Esophagus muscularis mucosa (tissue), 4 donors: ENCODE measurements around the gene LTBR. TPM values are rescaled to one million over a fixed set of nuclear protein-coding genes. Genes with fewer than 3 reads are reported as not detected.
A peak's percentile ranks its signal among the peaks of the same experiment; 100 is the strongest.

Experiments used
- DNase-seq: peaks from one replicate; pipeline ENCODE4 v3.0.0-alpha.2; 2017; ENCODE audit errors: extremely low spot score
- H3K27ac ChIP-seq, 4 donors: fragments of 200-600 bp; sonication (generic); replicated peaks in 1 of 4; 1 replicate in 3 of 4; 2 replicates in 1 of 4; pipeline ENCODE4 v1.5.1; 2016 to 2019; ENCODE audit warnings: mild to moderate bottlenecking in 1 of 4
- H3K27me3 ChIP-seq, 4 donors: fragments of 200-600 bp; sonication (generic); one replicate each; pipeline versions ENCODE4 v1.5.1 to v1.6.0; 2016 to 2019
- H3K36me3 ChIP-seq, 4 donors: fragments of 200-600 bp; sonication (generic); one replicate each; pipeline ENCODE4 v1.5.1; 2016 to 2019
- H3K4me1 ChIP-seq, 4 donors: fragments of 200-600 bp; sonication (generic); one replicate each; pipeline ENCODE4 v1.5.1; 2016 to 2019
- H3K4me3 ChIP-seq, 4 donors: fragments of 200-600 bp; sonication (generic); 1 replicate in 2 of 4; 2 replicates in 2 of 4; pipeline ENCODE4 v1.5.1; 2016 to 2019; ENCODE audit warnings: mild to moderate bottlenecking in 4 of 4, moderate library complexity in 1 of 4
- H3K9me3 ChIP-seq, 4 donors: fragments of 200-600 bp; sonication (generic); 1 replicate in 3 of 4; 2 replicates in 1 of 4; pipeline ENCODE4 v1.5.1; 2016 to 2019
- EP300 ChIP-seq: sonication (generic); formaldehyde crosslinking; IDR thresholded peaks from one replicate; pipeline ENCODE4 v1.6.1; 2017; ENCODE audit warnings: antibody characterized with exemption
- POLR2A ChIP-seq: fragments of 450-650 bp; IDR thresholded peaks from one replicate; pipeline ENCODE4 v1.6.1; 2017; ENCODE audit warnings: antibody characterized with exemption, moderate library complexity, mild to moderate bottlenecking, low read depth
- POLR2AphosphoS5 ChIP-seq, 2 donors: sonication (generic); formaldehyde crosslinking; IDR thresholded peaks; one replicate each; pipeline ENCODE4 v1.6.1; 2017; ENCODE audit warnings: antibody characterized with exemption in 2 of 2
- WGBS: methylation state at CpG from one replicate; pipeline ENCODE4 v1.1.5; 2018; 5-methylcytosine and 5-hydroxymethylcytosine counted together
- intact Hi-C: fragments of 100-400 bp; cut with DNase I; formaldehyde crosslinking; loops from one replicate; pipeline ENCODE4 v1.15.1; 2023
- total RNA-seq, 4 donors: library from RNA; depleted of rRNA; stranded (reverse); fragments of >200 nt; gene quantifications; one replicate each; pipeline versions ENCODE4 v1.1.0 to v1.2.1, GENCODE V29; 2016
- TF ChIP-seq, protein P1 (sequence below), 3 experiments: fragments of 200-600 bp in 2 of 3; fragments of 450-650 bp in 1 of 3; sonication (generic) in 2 of 3; IDR thresholded peaks; one replicate each; pipeline ENCODE4 v1.5.1; 2017 to 2019; ENCODE audit warnings: antibody characterized with exemption in 3 of 3, mild to moderate bottlenecking in 2 of 3, moderate library complexity in 1 of 3

The LTBR gene
- total RNA-seq, 4 donors from 2014 or later, result 117 to 144 (median 137) TPM

DNA sequence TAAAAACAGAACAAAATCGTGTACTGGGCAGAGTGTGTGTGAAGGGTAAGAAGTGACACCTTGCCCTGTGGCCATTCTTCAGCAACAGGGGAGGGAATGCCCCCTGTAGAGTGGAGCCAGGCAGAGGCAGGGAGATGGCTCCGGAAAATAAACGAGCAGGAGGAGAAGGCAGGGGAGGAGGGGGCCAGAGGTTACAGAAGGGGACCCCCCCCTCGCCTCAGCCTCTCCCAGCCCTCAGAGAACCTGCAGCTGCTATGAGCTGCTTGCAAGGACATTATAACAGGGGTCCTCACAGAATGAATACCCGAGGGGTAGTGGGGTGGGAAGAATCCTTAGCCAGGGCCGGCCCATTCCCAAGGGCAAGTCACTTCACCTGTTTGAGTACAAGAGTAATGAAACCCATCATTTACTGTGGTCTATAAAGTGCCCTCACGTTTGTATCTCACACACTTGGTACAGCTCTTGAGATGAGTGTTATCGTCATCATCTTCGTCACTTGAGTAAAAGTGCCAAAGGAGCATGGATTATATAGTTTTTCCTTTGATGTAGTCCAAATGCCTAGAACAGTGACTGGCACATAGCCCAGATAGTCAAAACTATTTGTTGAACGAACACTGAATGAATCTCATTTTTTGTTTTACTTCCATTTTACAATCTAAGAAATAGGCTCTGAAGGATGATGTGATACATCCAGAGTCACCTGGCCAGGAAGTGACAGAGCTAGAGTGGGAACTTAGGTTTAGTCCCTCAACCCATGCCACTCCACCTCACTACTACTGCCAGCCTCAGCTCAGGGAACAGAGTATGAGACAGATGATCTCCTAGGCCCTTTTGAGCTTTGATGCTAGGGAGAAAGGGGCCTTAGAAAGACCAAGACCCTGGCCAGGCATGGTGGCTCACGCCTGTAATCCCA, 23.1 kb upstream of the LTBR start:
- 65% methylated on average over 11 of the region's 11 CpGs for WGBS
- DNase-seq, result no peak
- intact Hi-C loops, result no loop called here
- H3K4me3 ChIP-seq, result no peak overlapping the region
- H3K27me3 ChIP-seq, result no peaks in the 10 kb centered on the region
- no peak for TF ChIP-seq POLR2A
- TF ChIP-seq POLR2AphosphoS5 (IDR thresholded peaks at IDR 0.05), result no peak
- TF ChIP-seq EP300, result no peak
- no peaks in the 10 kb centered on the region for H3K36me3 ChIP-seq
- H3K27ac ChIP-seq, result peak overlapping the region; percentile 3 to 90 (median 60)
- peaks cover 18 to 38% (median 36%) of the 10 kb centered on the region in 4 donors for H3K4me1 ChIP-seq
- no peaks in the 10 kb centered on the region for H3K9me3 ChIP-seq

DNA sequence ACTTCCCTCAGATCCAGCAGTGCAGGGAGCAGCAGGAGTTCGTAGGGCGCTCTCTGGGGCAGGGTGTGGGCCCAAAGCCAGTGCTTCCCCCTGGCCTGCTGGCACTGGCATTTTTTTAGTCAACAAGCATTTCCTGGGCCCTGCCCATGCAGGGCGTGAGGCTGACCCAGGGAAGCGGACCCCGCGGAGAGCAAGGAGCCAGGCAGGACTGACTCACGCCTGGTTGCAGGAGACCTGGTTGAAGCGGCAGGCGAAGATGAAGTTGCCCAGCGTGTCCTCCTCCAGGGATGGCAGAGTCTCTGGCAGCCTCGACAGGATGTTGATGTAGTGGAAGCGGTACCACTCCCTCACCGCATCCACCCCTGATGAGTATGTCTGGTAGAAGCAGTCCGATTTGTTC, 22.1 kb upstream of the LTBR start:
- Histone ChIP-seq H3K4me3 (no peak overlapping the region), H3K4me1 (peaks cover 18 to 38% (median 36%) of the 10 kb centered on the region in 4 donors), H3K36me3 (no peaks in the 10 kb centered on the region), H3K27me3 (no peaks in the 10 kb centered on the region), H3K9me3 (no peaks in the 10 kb centered on the region), H3K27ac (peak overlapping the region; percentile 3 to 90 (median 60))
- DNase-seq, result no peak
- intact Hi-C loops, result no loop called here
- WGBS, result 79% methylated on average over 13 of the region's 14 CpGs
- TF ChIP-seq POLR2AphosphoS5 (IDR thresholded peaks at IDR 0.05) (peak in 1 of 2 donors; percentile 29), EP300 (no peak), POLR2A (no peak)
- TF ChIP-seq, protein P1, sequence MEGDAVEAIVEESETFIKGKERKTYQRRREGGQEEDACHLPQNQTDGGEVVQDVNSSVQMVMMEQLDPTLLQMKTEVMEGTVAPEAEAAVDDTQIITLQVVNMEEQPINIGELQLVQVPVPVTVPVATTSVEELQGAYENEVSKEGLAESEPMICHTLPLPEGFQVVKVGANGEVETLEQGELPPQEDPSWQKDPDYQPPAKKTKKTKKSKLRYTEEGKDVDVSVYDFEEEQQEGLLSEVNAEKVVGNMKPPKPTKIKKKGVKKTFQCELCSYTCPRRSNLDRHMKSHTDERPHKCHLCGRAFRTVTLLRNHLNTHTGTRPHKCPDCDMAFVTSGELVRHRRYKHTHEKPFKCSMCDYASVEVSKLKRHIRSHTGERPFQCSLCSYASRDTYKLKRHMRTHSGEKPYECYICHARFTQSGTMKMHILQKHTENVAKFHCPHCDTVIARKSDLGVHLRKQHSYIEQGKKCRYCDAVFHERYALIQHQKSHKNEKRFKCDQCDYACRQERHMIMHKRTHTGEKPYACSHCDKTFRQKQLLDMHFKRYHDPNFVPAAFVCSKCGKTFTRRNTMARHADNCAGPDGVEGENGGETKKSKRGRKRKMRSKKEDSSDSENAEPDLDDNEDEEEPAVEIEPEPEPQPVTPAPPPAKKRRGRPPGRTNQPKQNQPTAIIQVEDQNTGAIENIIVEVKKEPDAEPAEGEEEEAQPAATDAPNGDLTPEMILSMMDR (IDR thresholded peaks at IDR 0.05), result no peak

DNA sequence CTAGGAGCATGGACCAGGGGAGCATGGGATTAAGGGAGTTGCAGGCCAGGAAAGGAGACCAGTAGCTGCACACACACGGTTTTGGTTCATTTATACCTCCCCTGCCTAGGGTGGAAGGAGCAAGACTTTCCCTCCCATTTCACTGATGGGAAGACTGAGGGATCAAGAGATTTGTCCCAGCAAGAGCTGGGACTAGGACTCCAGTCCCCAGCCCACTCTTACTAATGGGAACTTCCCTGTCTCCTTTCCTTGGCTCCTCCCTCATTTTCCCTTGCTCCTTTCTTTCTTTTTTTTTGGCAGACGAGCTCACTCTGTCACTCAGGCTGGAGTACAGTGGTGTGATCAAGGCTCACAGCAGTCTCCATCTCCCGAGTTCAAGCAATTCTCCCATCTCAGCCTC, 21.6 kb upstream of the LTBR start:
- intact Hi-C loops, result no loop called here
- WGBS, result 71% methylated on average over 3 of the region's 3 CpGs
- DNase-seq, result no peak
- TF ChIP-seq EP300, result no peak
- no peak overlapping the region for H3K4me3 ChIP-seq
- no peaks in the 10 kb centered on the region for H3K27me3 ChIP-seq
- H3K9me3 ChIP-seq, result no peaks in the 10 kb centered on the region
- peaks cover 18 to 38% (median 36%) of the 10 kb centered on the region in 4 donors for H3K4me1 ChIP-seq
- no peaks in the 10 kb centered on the region for H3K36me3 ChIP-seq
- H3K27ac ChIP-seq, result peak overlapping the region; percentile 3 to 90 (median 49)

DNA sequence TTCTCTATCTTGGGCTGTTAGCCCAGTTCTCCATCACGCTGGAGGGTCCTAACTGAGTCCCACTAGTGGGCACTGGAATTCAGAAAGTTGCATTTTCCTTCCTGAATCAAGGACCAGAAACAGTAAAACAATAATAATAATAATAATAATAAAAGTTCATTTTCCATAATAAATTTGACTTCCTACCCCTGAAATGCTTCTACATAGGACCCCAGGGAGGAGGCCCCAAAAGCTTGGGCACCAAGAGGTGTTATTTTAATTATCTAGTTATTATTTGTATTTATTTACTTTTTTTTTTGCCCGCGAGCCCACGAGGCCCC, 21.0 kb upstream of the LTBR start:
- H3K27ac ChIP-seq, result peak overlapping the region; percentile 84 to 90 (median 89)
- 12% methylated on average over 4 of the region's 4 CpGs for WGBS
- H3K4me1 ChIP-seq, result peaks cover 18 to 40% (median 39%) of the 10 kb centered on the region in 4 donors
- H3K36me3 ChIP-seq, result no peaks in the 10 kb centered on the region
- TF ChIP-seq POLR2A (no peak), EP300 (no peak), POLR2AphosphoS5 (IDR thresholded peaks at IDR 0.05) (no peak)
- TF ChIP-seq, protein P1 (IDR thresholded peaks at IDR 0.05), result no peak
- intact Hi-C loops, result no loop called here
- no peak for DNase-seq
- H3K9me3 ChIP-seq, result no peaks in the 10 kb centered on the region
- H3K4me3 ChIP-seq, result peak overlapping the region; percentile 62 to 77 (median 66)
- H3K27me3 ChIP-seq, result no peaks in the 10 kb centered on the region

DNA sequence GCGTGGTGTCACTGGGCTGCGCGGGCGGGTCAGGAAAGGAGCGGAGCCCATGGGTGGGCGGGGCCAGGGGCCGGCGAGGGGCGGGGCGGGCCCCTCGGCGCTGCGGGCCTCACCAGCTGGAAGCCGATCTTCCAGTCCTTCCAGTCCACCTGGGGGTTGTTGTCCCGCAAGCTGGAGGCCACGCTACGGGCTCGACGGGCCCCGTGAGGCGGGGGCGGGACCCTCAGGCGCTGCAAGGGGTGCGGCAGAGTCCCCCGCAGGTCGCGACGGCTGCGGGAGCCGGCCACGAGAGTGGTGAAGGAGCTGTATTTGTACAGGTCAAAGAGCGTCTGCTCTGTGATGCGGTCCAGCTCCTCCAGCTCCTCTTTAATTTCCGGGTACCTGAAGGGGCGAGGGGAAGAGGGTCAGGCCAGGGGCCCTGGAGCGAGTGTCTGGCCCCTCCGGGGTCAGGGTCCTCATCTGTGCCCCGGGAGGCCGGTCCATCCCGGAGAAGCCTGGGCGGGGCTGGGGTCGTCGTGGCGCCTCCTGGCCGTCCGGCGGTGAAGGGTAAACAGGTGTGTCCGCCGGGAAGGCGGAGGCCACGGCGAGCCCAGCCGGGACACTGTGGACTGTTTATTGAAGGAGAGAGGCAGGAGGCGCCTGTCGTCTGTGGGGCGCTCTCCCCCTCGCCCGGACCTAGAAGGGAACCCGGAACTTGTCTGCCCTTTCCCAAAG, 20.5 kb upstream of the LTBR start:
- Histone ChIP-seq H3K36me3 (no peaks in the 10 kb centered on the region), H3K4me1 (peaks cover 18 to 45% (median 41%) of the 10 kb centered on the region in 4 donors), H3K27me3 (no peaks in the 10 kb centered on the region), H3K4me3 (peak overlapping the region; percentile 62 to 77 (median 66)), H3K9me3 (no peaks in the 10 kb centered on the region), H3K27ac (peak overlapping the region; percentile 84 to 90 (median 89))
- DNase-seq, result peak; percentile 94
- no peak for TF ChIP-seq EP300
- no peak for TF ChIP-seq POLR2A
- peak; percentile 71 to 89 for TF ChIP-seq POLR2AphosphoS5 (IDR thresholded peaks at IDR 0.05)
- TF ChIP-seq, protein P1 (IDR thresholded peaks at IDR 0.05), result peak in 1 of 3 experiments; percentile 17
- intact Hi-C loops, result no loop called here
- WGBS, result 7% methylated on average over 32 of the region's 59 CpGs
